Glutamatergic neuron (in vitro differentiated cells): ENCODE results near the gene SNRPB. TPM values are rescaled to one million over a fixed set of nuclear protein-coding genes. Genes with fewer than 3 reads are reported as not detected.

Experiments
- DNase-seq: peaks from one replicate; pipeline ENCODE4 v3.0.0; 2022
- H3K27ac Mint-ChIP-seq: one replicate; pipeline ENCODE4 v1.8.0; 2020; ENCODE audit warnings: mild to moderate bottlenecking, mixed read lengths, inconsistent platforms; ENCODE audit not compliant: unreplicated experiment
- H3K27me3 Mint-ChIP-seq: one replicate; pipeline ENCODE4 v1.8.0; 2020; ENCODE audit warnings: mild to moderate bottlenecking, moderate library complexity, mixed read lengths, inconsistent platforms; ENCODE audit not compliant: unreplicated experiment
- H3K36me3 Mint-ChIP-seq: one replicate; pipeline ENCODE4 v1.8.0; 2020; ENCODE audit warnings: mild to moderate bottlenecking, mixed read lengths, inconsistent platforms; ENCODE audit not compliant: unreplicated experiment
- H3K4me1 Mint-ChIP-seq: one replicate; pipeline ENCODE4 v1.8.0; 2020; ENCODE audit warnings: mild to moderate bottlenecking, low read depth, mixed read lengths, inconsistent platforms; ENCODE audit not compliant: unreplicated experiment
- H3K4me3 Mint-ChIP-seq: one replicate; pipeline ENCODE4 v1.8.0; 2020; ENCODE audit warnings: mild to moderate bottlenecking, mixed read lengths, inconsistent platforms; ENCODE audit not compliant: unreplicated experiment
- H3K9me3 Mint-ChIP-seq: one replicate; pipeline ENCODE4 v1.8.0; 2020; ENCODE audit warnings: mild to moderate bottlenecking, moderate library complexity, mixed read lengths, inconsistent platforms; ENCODE audit not compliant: unreplicated experiment
- CTCF ChIP-seq: fragments of 200-600 bp; sonication (generic); IDR thresholded peaks from one replicate; pipeline ENCODE4 v1.5.0; 2021; ENCODE audit not compliant: partially characterized antibody, unreplicated experiment
- total RNA-seq: library from RNA; stranded (reverse); fragmentation: NEBNext Ultra II Directional; extraction: Animal tissue kit (Norgen Biotek cat#: 25700); gene quantifications from one replicate; pipeline ENCODE4 v1.2.1, GENCODE V29; 2021; ENCODE audit not compliant: unreplicated experiment

SNRPB gene
- total RNA-seq, 1 donor from 2014 or later, result 114 TPM

- no peak overlapping the region for H3K27ac Mint-ChIP-seq
- no peak for TF ChIP-seq CTCF
- H3K9me3 Mint-ChIP-seq, result no peaks in the 10 kb centered on the region
- DNase-seq, result no peak
- no peaks in the 10 kb centered on the region for H3K4me1 Mint-ChIP-seq
- H3K36me3 Mint-ChIP-seq, result no peaks in the 10 kb centered on the region
- no peaks in the 10 kb centered on the region for H3K27me3 Mint-ChIP-seq
- no peak overlapping the region for H3K4me3 Mint-ChIP-seq
These were observed 53.9 kb downstream of the SNRPB start for GRCh38 chr20:2416541-2417212.

Other genes starting within 250 kb of the SNRPB start
- gene TGM3, start 174.8 kb downstream of the SNRPB start, total RNA-seq, result not detected
- not detected for gene TGM6, start 89.9 kb downstream of the SNRPB start, total RNA-seq
- 15.5 TPM for gene ZNF343, start 38.1 kb upstream of the SNRPB start, total RNA-seq
- not detected for gene TMC2, start 65.8 kb upstream of the SNRPB start, total RNA-seq
- 185 TPM for gene NOP56, start 181.8 kb upstream of the SNRPB start, total RNA-seq
- 103 TPM for gene IDH3B, start 193.4 kb upstream of the SNRPB start, total RNA-seq
- 11.0 TPM for gene EBF4, start 222.0 kb upstream of the SNRPB start, total RNA-seq